LNCaP clone FGC (cell line): ENCODE results near the gene MRFAP1.

ENCODE experiments used
- DNase-seq: peaks from one replicate; pipeline ENCODE4 v3.0.0-alpha.2; 2011; ENCODE audit warnings: low read depth
- H3K4me3 ChIP-seq: 2 replicates; pipeline ENCODE4 v1.5.1; 2011; ENCODE audit warnings: mild to moderate bottlenecking, low read depth, low read length, control low read depth
- CTCF ChIP-seq: IDR thresholded peaks from 2 replicates; pipeline ENCODE4 v1.5.1; 2012; ENCODE audit warnings: mild to moderate bottlenecking; ENCODE audit not compliant: control insufficient read depth, insufficient read depth; ENCODE audit errors: extremely low read depth

MRFAP1 gene

GRCh38 chr4:6605114-6605513, 35.4 kb upstream of the MRFAP1 start:
- TF ChIP-seq CTCF = no peak
- no peak overlapping the region for H3K4me3 ChIP-seq
- no peak for DNase-seq

DNA sequence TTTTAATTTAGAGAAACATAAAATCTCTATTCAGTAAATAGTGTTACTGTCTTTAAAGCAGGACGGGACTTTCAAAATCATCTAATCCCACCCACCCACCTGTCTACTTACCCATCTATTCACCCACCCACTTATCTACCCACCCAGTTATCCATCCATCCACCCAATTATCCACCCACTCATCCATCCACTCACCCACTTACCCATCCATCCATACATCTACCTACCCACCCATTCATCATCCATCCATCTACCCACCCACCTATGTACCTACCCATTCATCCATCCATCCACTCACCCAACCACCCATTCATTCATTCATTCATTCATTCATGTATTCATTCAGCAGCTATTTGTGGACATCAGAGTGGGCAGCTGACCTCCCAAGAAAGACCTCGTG, 34.9 kb upstream of the MRFAP1 start:
- no peak for TF ChIP-seq CTCF
- H3K4me3 ChIP-seq = no peak overlapping the region
- no peak for DNase-seq

DNA sequence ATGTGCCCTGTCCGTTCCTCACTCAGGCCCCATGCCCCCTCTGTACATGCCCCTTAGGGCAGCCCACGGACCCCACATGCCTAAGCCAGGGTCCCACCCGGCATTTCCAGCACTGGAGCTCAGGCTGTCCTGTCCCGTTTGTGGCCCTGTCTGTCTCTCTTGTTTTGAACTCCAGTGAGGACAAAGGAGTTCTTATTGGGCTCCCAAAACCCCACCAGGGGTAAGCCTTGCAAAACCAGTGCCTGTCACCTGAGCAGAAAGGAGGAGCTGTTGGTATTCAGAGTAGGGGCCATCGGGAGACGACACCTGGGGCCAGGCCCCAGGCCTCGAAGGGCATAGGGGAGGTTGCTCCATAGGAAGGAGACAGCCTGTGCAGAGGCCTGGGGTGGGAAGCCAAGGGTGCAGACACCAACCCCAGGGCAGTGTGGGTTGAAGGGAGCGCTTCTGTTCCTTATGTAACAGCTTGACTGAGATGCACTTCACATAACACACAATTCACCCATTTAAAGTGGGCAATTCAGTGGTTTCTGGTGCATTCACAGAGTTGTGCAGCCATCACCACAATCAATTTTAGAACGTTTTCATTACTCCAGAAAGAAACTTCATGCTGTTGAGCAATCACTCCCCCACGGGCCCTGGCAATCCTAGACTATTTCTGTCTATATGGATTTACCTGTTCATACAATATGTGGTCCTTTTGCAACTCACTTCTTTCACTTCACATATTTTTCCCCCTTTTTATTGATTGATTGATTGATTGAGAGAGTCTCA, 33.8 kb upstream of the MRFAP1 start:
- TF ChIP-seq CTCF = no peak
- DNase-seq = no peak

GRCh38 chr4:6607368-6608055, 33.0 kb upstream of the MRFAP1 start:
- TF ChIP-seq CTCF = no peak
- DNase-seq = no peak
- no peak overlapping the region for H3K4me3 ChIP-seq

More for the DNA sequence above, 33.8 kb upstream of the MRFAP1 start:
- H3K4me3 ChIP-seq = no peak overlapping the region

GRCh38 chr4:6608758-6609414, 31.6 kb upstream of the MRFAP1 start:
- H3K4me3 ChIP-seq = no peak overlapping the region
- no peak for TF ChIP-seq CTCF
- no peak for DNase-seq

DNA sequence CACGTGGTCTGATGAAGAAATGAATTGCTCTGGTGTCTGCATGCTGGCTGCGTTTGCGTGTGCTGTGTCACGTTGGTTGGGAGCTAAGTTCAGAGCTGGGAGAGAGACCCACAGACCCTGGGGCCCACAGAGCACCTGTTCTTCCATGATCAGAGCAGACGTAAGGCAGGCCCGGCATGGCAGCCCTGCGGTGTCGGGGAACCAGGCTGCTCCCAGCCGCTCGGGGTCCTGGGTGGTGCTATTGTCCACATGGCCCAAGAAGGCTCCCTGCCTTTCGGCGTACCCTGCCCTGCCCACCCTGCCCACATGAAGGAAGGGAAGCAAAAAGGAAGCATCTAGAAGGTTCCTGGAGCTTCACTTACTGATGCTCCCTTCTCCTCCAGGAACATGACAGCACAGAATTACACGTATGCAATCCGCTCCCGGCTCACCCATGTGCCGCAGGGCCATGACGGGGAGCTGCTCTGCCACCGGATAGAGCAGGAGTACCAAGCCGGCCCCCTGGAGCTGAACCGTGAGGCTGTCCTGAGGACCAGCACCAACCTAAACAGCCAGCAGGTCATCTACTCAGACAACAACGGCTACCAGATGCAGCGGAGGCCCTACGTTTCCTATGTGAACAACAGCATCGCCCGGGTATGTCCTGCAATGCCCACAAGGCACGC, 30.9 kb upstream of the MRFAP1 start:
- no peak overlapping the region for H3K4me3 ChIP-seq
- TF ChIP-seq CTCF = no peak
- no peak for DNase-seq
